Choroid plexus epithelial cell (primary cell): ENCODE measurements around the gene FAM53B.
"Not testable (repeated sequence)": the region's sequence is repeated elsewhere in the genome, so short reads cannot be mapped to it uniquely, and the experiment has no call there.

Experiments used
- DNase-seq: peaks from one replicate; pipeline ENCODE4 v3.0.0-alpha.2; 2010; ENCODE audit warnings: low read depth
- H3K4me3 ChIP-seq: 2 replicates; pipeline ENCODE4 v1.5.1; 2011; ENCODE audit warnings: low read depth, mild to moderate bottlenecking, control low read depth, low read length, moderate library complexity
- CTCF ChIP-seq: conservative IDR thresholded peaks from 2 replicates; pipeline ENCODE4 v1.5.1; 2011; ENCODE audit warnings: low read depth, mild to moderate bottlenecking, control low read depth, inconsistent platforms, low read length, moderate library complexity

Gene FAM53B

GRCh38 chr10:124746992-124747391, 2.8 kb upstream of the FAM53B start:
- TF ChIP-seq CTCF: no peak
- no peak for DNase-seq
- no peak overlapping the region for H3K4me3 ChIP-seq

- H3K4me3 ChIP-seq, DNase-seq: not testable (repeated sequence)
These were observed 2.3 kb upstream of the FAM53B start for GRCh38 chr10:124746447-124746846.

- peak; percentile 79 for DNase-seq
- TF ChIP-seq CTCF: peak; percentile 52
- no peak overlapping the region for H3K4me3 ChIP-seq
These were observed 1.5 kb upstream of the FAM53B start for GRCh38 chr10:124745673-124746072.

- no peak for TF ChIP-seq CTCF
- H3K4me3 ChIP-seq: no peak overlapping the region
- no peak for DNase-seq
These were observed 1.1 kb upstream of the FAM53B start for GRCh38 chr10:124745252-124745651.

GRCh38 chr10:124743191-124744101, 732 bp downstream of the FAM53B start:
- no peak for TF ChIP-seq CTCF
- H3K4me3 ChIP-seq: peak overlapping the region; percentile 70
- peak; percentile 34 for DNase-seq

- H3K4me3 ChIP-seq: peak overlapping the region; percentile 70
- TF ChIP-seq CTCF: peak; percentile 62
- DNase-seq: peak; percentile 58
These were observed 1.6 kb downstream of the FAM53B start for GRCh38 chr10:124742413-124743190.

GRCh38 chr10:124741922-124742412, 2.2 kb downstream of the FAM53B start:
- DNase-seq: no peak
- H3K4me3 ChIP-seq: peak overlapping the region; percentile 70
- no peak for TF ChIP-seq CTCF
